Neural progenitor cell (in vitro differentiated cells): ENCODE measurements around the gene KCNQ1. TPM values are rescaled to one million over a fixed set of nuclear protein-coding genes. Genes with fewer than 3 reads are reported as not detected.
A peak's percentile ranks its signal among the peaks of the same experiment; 100 is the strongest.

Experiments
- DNase-seq: peaks from one replicate; pipeline ENCODE4 v3.0.0-alpha.2; 2016; ENCODE audit warnings: low spot score
- H2AFZ ChIP-seq: fragments of 200-600 bp; sonication (generic); replicated peaks from 2 replicates; pipeline ENCODE4 v1.6.1; 2016; ENCODE audit warnings: antibody characterized with exemption
- H3F3A ChIP-seq: fragments of 200-600 bp; sonication (generic); 2 replicates; pipeline ENCODE4 v1.6.1; 2016; ENCODE audit warnings: antibody characterized with exemption, low read depth
- H3K27ac ChIP-seq: fragments of 200-600 bp; sonication (generic); 2 replicates; pipeline ENCODE4 v1.5.1; 2016; ENCODE audit warnings: mild to moderate bottlenecking
- H3K27me3 ChIP-seq: fragments of 200-600 bp; sonication (generic); 2 replicates; pipeline ENCODE4 v1.6.1; 2016; ENCODE audit warnings: mild to moderate bottlenecking, moderate library complexity
- H3K36me3 ChIP-seq: fragments of 200-600 bp; sonication (generic); 2 replicates; pipeline ENCODE4 v1.5.1; 2016
- H3K4me1 ChIP-seq: fragments of 200-600 bp; sonication (generic); 2 replicates; pipeline ENCODE4 v1.6.1; 2016; ENCODE audit warnings: mixed run types
- H3K4me2 ChIP-seq: fragments of 200-600 bp; sonication (generic); 2 replicates; pipeline ENCODE4 v1.6.1; 2016
- H3K4me3 ChIP-seq: fragments of 200-600 bp; sonication (generic); 2 replicates; pipeline ENCODE4 v1.5.1; 2016
- H3K79me2 ChIP-seq: fragments of 200-600 bp; sonication (generic); 2 replicates; pipeline ENCODE4 v1.6.1; 2016; ENCODE audit warnings: low read depth
- H3K9ac ChIP-seq: fragments of 200-600 bp; sonication (generic); 2 replicates; pipeline ENCODE4 v1.6.1; 2016
- H3K9me3 ChIP-seq: fragments of 200-600 bp; sonication (generic); 2 replicates; pipeline ENCODE4 v1.5.1; 2016; ENCODE audit warnings: low read depth
- H4K20me1 ChIP-seq: fragments of 200-600 bp; sonication (generic); 2 replicates; pipeline ENCODE4 v1.6.1; 2016; ENCODE audit warnings: low read depth
- H3K27ac Mint-ChIP-seq: 3 replicates; pipeline ENCODE4 v1.8.0; 2021; ENCODE audit warnings: mixed read lengths
- H3K27me3 Mint-ChIP-seq: 2 replicates; pipeline ENCODE4 v1.8.0; 2022; ENCODE audit warnings: low read depth, mild to moderate bottlenecking, inconsistent platforms, moderate library complexity, mixed read lengths; ENCODE audit not compliant: insufficient read depth
- H3K36me3 Mint-ChIP-seq: 3 replicates; pipeline ENCODE4 v1.8.0; 2021; ENCODE audit warnings: mixed read lengths
- H3K4me1 Mint-ChIP-seq: 3 replicates; pipeline ENCODE4 v1.8.0; 2021; ENCODE audit warnings: mixed read lengths
- H3K4me3 Mint-ChIP-seq: 3 replicates; pipeline ENCODE4 v1.8.0; 2021; ENCODE audit warnings: mild to moderate bottlenecking, moderate library complexity, mixed read lengths
- H3K9me3 Mint-ChIP-seq: 3 replicates; pipeline ENCODE4 v1.8.0; 2020; ENCODE audit warnings: mixed read lengths
- EZH2 ChIP-seq: fragments of 200-600 bp; sonication (generic); IDR thresholded peaks from 2 replicates; pipeline ENCODE4 v1.6.1; 2017; ENCODE audit warnings: antibody characterized with exemption, mild to moderate bottlenecking, moderate library complexity
- EZH2phosphoT487 ChIP-seq: fragments of 200-600 bp; sonication (generic); IDR thresholded peaks from 2 replicates; pipeline ENCODE4 v1.6.1; 2017; ENCODE audit warnings: antibody characterized with exemption
- total RNA-seq: library from RNA; depleted of rRNA; stranded (reverse); fragments of >200 nt; gene quantifications from 2 replicates; pipeline ENCODE4 v1.2.3, GENCODE V29; 2015; ENCODE audit warnings: low replicate concordance
- TF ChIP-seq, protein P1 (sequence below): fragments of 200-600 bp; sonication (generic); IDR thresholded peaks from 2 replicates; pipeline ENCODE4 v1.5.1; 2017; ENCODE audit warnings: antibody characterized with exemption, mild to moderate bottlenecking

KCNQ1 gene
- total RNA-seq, 1 donor from 2014 or later: 0.11 TPM

DNA sequence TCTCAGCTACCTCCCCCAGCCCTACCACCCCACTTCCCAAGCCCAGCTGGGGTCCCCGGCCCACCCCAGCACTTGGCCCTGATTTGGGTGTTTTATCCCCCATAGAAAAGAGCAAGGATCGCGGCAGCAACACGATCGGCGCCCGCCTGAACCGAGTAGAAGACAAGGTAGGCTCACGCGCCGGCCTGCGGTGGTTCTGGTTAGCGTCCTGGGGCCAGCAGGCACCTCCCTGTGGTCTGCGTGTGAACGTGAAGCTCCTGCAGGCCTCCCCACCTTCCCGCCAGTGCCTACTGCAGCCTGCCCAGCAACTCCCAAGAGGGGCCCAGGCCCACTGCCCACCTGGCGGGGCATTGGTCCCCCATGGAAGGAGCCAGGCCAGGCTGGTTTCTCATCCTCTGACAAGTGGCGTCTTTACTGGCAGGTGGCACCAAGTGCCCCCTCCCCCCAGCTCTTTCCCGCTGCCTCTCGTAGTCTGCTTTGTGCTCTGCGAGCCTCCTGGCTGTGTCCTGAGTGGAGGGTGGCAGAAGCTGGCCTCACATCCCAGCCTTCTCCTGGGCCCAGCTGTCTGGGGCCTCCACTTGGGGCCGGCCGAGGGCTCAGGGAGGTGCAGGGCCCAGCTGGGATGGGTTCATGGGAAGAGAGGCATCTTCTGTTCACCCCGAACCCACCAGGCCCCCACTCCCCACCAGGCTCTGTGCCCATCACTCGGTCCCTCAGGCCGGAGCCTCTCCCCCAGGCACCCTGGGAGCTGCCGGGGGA lies 333.2 kb downstream of the KCNQ1 start:
- Histone ChIP-seq H3K36me3 (no peaks in the 10 kb centered on the region), H4K20me1 (no peaks in the 10 kb centered on the region), H3F3A (no peaks in the 10 kb centered on the region), H3K27me3 (peaks cover 9% of the 10 kb centered on the region), H3K4me2 (no peak overlapping the region), H3K27ac (no peak overlapping the region), H3K9me3 (no peaks in the 10 kb centered on the region), H3K4me1 (peaks cover 4% of the 10 kb centered on the region), H3K4me3 (no peak overlapping the region), H3K79me2 (no peaks in the 10 kb centered on the region), H2AFZ (no peak overlapping the region), H3K9ac (no peak overlapping the region)
- Mint-ChIP-seq H3K36me3 (no peaks in the 10 kb centered on the region), H3K9me3 (no peaks in the 10 kb centered on the region), H3K4me1 (peaks cover 26% of the 10 kb centered on the region), H3K27me3 (peaks cover 6% of the 10 kb centered on the region), H3K4me3 (no peak overlapping the region), H3K27ac (peak overlapping the region; percentile 81)
- no peak for TF ChIP-seq EZH2phosphoT487
- no peak for DNase-seq

DNA sequence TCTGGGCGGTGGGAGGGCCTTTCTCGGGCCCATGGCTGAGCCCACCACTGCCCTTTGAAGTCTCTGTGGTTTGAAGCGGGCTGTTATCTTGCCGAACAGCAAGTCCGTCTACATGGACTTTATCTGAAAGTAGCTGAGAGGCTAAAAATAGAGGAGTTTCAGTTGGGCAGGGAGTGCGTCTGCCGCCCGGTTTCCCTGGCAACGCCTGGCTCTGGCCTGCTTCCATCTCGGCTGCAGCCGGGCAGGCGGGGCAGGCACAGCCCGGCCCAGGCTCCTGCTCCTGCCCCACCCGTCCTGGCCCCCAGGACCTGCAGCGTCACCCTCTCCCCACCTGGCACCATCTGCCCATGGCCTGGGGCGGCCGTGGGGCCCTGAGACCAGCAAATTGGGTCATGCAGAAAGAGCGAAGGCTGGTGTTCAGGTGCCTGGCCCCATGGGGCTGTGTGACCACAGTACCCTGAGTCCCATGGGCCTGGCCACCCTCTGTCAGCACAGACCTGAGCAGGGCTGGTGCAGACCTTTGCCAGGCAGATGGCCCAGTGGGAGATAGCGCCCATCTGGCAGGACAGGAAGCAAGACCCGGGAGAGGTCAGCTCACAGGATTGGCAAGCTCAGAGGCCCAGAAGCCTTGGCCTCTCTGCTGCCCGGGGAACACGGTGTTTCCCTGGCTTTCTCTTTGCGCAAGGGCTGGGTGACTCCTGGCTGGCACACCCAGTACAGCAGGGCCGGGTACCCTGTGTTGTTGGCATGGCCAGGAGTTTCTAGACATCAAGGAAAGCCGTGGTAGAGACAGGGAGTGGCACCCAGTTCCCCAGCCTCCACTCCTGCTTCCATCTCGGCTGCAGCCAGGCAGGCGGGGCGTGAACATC lies 334.1 kb downstream of the KCNQ1 start:
- no peaks in the 10 kb centered on the region for H3K9me3 ChIP-seq
- Mint-ChIP-seq H3K27ac (no peak overlapping the region), H3K36me3 (no peaks in the 10 kb centered on the region), H3K4me3 (no peak overlapping the region), H3K9me3 (no peaks in the 10 kb centered on the region), H3K27me3 (peaks cover 6% of the 10 kb centered on the region), H3K4me1 (peaks cover 26% of the 10 kb centered on the region)
- H3K4me3 ChIP-seq: no peak overlapping the region
- no peaks in the 10 kb centered on the region for H3K36me3 ChIP-seq
- TF ChIP-seq, protein P1, sequence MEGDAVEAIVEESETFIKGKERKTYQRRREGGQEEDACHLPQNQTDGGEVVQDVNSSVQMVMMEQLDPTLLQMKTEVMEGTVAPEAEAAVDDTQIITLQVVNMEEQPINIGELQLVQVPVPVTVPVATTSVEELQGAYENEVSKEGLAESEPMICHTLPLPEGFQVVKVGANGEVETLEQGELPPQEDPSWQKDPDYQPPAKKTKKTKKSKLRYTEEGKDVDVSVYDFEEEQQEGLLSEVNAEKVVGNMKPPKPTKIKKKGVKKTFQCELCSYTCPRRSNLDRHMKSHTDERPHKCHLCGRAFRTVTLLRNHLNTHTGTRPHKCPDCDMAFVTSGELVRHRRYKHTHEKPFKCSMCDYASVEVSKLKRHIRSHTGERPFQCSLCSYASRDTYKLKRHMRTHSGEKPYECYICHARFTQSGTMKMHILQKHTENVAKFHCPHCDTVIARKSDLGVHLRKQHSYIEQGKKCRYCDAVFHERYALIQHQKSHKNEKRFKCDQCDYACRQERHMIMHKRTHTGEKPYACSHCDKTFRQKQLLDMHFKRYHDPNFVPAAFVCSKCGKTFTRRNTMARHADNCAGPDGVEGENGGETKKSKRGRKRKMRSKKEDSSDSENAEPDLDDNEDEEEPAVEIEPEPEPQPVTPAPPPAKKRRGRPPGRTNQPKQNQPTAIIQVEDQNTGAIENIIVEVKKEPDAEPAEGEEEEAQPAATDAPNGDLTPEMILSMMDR: no peak
- TF ChIP-seq EZH2phosphoT487 (no peak), EZH2 (no peak)
- H2AFZ ChIP-seq: no peak overlapping the region
- no peaks in the 10 kb centered on the region for H3F3A ChIP-seq
- H3K4me1 ChIP-seq: peaks cover 4% of the 10 kb centered on the region
- no peaks in the 10 kb centered on the region for H3K79me2 ChIP-seq
- H3K27ac ChIP-seq: no peak overlapping the region
- H3K27me3 ChIP-seq: peaks cover 1% of the 10 kb centered on the region
- no peak overlapping the region for H3K4me2 ChIP-seq
- H3K9ac ChIP-seq: no peak overlapping the region
- no peaks in the 10 kb centered on the region for H4K20me1 ChIP-seq
- no peak for DNase-seq

DNA sequence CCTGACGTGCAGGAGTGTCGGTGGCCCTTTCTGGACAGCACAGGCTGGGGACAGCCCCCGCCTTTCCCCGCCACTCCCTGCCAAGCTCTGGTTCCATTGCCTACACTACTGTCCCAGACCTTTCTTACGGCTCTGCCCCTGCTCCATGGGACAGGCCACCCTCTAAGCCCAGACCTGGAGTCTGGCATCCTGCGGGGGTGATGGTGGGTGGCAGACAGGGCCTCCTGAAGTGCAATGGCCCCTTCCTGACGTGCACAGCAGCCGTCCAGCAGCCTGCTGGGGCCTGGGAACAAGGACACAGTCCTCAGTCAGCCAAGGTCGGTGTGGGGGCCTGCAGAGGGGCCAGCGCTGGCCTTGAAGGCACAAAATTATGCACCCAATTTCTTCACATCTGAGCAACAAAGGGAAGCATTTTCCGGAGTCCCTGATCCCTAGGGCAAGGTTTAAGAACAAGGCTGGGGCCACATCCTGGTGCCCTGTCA lies 334.7 kb downstream of the KCNQ1 start:
- Histone ChIP-seq H4K20me1 (no peaks in the 10 kb centered on the region), H3K27ac (no peak overlapping the region), H3K79me2 (no peaks in the 10 kb centered on the region), H3K4me2 (no peak overlapping the region), H3K9ac (no peak overlapping the region), H3F3A (no peaks in the 10 kb centered on the region), H3K4me1 (peaks cover 4% of the 10 kb centered on the region), H3K27me3 (no peaks in the 10 kb centered on the region), H2AFZ (no peak overlapping the region), H3K9me3 (no peaks in the 10 kb centered on the region), H3K4me3 (no peak overlapping the region), H3K36me3 (no peaks in the 10 kb centered on the region)
- H3K4me1 Mint-ChIP-seq: peaks cover 26% of the 10 kb centered on the region
- no peak overlapping the region for H3K4me3 Mint-ChIP-seq
- no peak for TF ChIP-seq EZH2
- TF ChIP-seq, protein P1: no peak
- TF ChIP-seq EZH2phosphoT487: no peak
- no peaks in the 10 kb centered on the region for H3K36me3 Mint-ChIP-seq
- no peaks in the 10 kb centered on the region for H3K9me3 Mint-ChIP-seq
- H3K27me3 Mint-ChIP-seq: peaks cover 6% of the 10 kb centered on the region
- no peak for DNase-seq
- H3K27ac Mint-ChIP-seq: no peak overlapping the region
